Kidney capillary endothelial cell (primary cell): ENCODE measurements around the gene PVALEF.
"Not testable (repeated sequence)": the region's sequence is repeated elsewhere in the genome, so short reads cannot be mapped to it uniquely, and the experiment has no call there.

ENCODE experiments used
- DNase-seq: peaks from one replicate; pipeline ENCODE4 v3.0.0-alpha.2; 2018; ENCODE audit warnings: low spot score

The PVALEF gene

GRCh38 chr17:81219476-81220180 lies 54.3 kb downstream of the PVALEF start:
- no peak for DNase-seq

GRCh38 chr17:81221371-81221841 lies 56.1 kb downstream of the PVALEF start:
- no peak for DNase-seq

- DNase-seq, result no peak
Measured at GRCh38 chr17:81221842-81222619, 56.7 kb downstream of the PVALEF start.

GRCh38 chr17:81222620-81222905 lies 57.3 kb downstream of the PVALEF start:
- no peak for DNase-seq

- peak; percentile 96 for DNase-seq
Measured at GRCh38 chr17:81222906-81223761, 57.8 kb downstream of the PVALEF start, which contains the start of gene CEP131. Gene CEP131 (minus strand): TSS chr17:81222965. CDS start chr17:81220056, 2,909 bp downstream.

- no peak for DNase-seq
Measured at GRCh38 chr17:81223762-81224130, 58.4 kb downstream of the PVALEF start.

GRCh38 chr17:81227630-81228029 lies 62.3 kb downstream of the PVALEF start:
- DNase-seq, result not testable (repeated sequence)

GRCh38 chr17:81228420-81228819 lies 63.1 kb downstream of the PVALEF start:
- DNase-seq, result no peak

GRCh38 chr17:81228834-81229665 lies 63.7 kb downstream of the PVALEF start:
- no peak for DNase-seq

- no peak for DNase-seq
Measured at GRCh38 chr17:81229666-81229920, 64.3 kb downstream of the PVALEF start.

GRCh38 chr17:81230043-81230820 lies 64.9 kb downstream of the PVALEF start:
- no peak for DNase-seq

GRCh38 chr17:81231121-81231645 lies 65.9 kb downstream of the PVALEF start:
- DNase-seq, result no peak

- DNase-seq, result no peak
Measured at GRCh38 chr17:81231766-81232581, 66.7 kb downstream of the PVALEF start.
